ENCODE measurements around the gene DAP.

- TF ChIP-seq EZH2 (IDR thresholded peaks at IDR 0.05; ENCODE audit: borderline replicate concordance, low read depth, low read length, poor library complexity, severe bottlenecking) (no peak), CTCF (conservative IDR thresholded peaks at IDR 0.05; ENCODE audit: low read depth, low read length) (no peak)
Measured at GRCh38 chr5:10736808-10737207, 24.2 kb downstream of the DAP start.

Measured in A673 (cell line).